ENCODE data around the gene C18orf63.
A peak's percentile ranks its signal among the peaks of the same experiment; 100 is the strongest.

Gene C18orf63

GRCh38 chr18:74348581-74348980 lies 32.9 kb downstream of the C18orf63 start:
- no peak overlapping the region for H3K4me3 ChIP-seq (replicated peaks in 1 of 2; ENCODE audit: low read depth in 2 of 2, low read length in 2 of 2)
- no peak for TF ChIP-seq CTCF (IDR thresholded peaks at IDR 0.05; ENCODE audit: low read depth, low read length)

GRCh38 chr18:74351354-74351753 lies 35.7 kb downstream of the C18orf63 start:
- peak; percentile 60 to 82 for DNase-seq (ENCODE audit: low read depth in 2 of 2)
- no peak overlapping the region for H3K4me3 ChIP-seq (replicated peaks in 1 of 2; ENCODE audit: low read depth in 2 of 2, low read length in 2 of 2)
- no peak for TF ChIP-seq CTCF (IDR thresholded peaks at IDR 0.05; ENCODE audit: low read depth, low read length)

More at GRCh38 chr18:74348581-74348980, 32.9 kb downstream of the C18orf63 start:
- DNase-seq (ENCODE audit: low read depth in 2 of 2), result no peak

- peak; percentile 86 to 88 for DNase-seq (ENCODE audit: low read depth in 2 of 2)
- TF ChIP-seq CTCF (IDR thresholded peaks at IDR 0.05; ENCODE audit: low read depth, low read length), result peak; percentile 85
- H3K4me3 ChIP-seq (replicated peaks in 1 of 2; ENCODE audit: low read depth in 2 of 2, low read length in 2 of 2), result no peak overlapping the region
Observed at GRCh38 chr18:74353169-74353775, 37.6 kb downstream of the C18orf63 start.

DNA sequence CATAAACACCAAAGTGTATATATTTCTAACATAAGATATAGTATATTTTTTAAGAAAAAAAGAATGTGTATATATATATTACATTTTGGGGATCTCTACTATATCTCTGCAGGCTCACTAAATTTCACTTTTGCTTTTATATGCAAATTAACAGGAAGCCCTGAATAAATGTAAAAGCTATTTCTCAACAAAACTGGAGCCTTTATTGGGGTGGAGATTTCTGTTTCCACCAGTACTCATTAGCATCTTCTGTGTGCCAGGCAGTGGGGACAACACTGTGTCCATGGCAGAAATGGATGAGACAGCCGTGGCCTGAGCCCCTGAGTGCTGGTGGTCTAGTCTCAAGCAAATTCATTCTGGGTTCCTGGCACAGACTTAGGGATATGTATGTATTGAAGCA lies 41.3 kb downstream of the C18orf63 start:
- TF ChIP-seq CTCF (IDR thresholded peaks at IDR 0.05; ENCODE audit: low read depth, low read length), result no peak
- no peak overlapping the region for H3K4me3 ChIP-seq (replicated peaks in 1 of 2; ENCODE audit: low read depth in 2 of 2, low read length in 2 of 2)
- no peak for DNase-seq (ENCODE audit: low read depth in 2 of 2)

DNA sequence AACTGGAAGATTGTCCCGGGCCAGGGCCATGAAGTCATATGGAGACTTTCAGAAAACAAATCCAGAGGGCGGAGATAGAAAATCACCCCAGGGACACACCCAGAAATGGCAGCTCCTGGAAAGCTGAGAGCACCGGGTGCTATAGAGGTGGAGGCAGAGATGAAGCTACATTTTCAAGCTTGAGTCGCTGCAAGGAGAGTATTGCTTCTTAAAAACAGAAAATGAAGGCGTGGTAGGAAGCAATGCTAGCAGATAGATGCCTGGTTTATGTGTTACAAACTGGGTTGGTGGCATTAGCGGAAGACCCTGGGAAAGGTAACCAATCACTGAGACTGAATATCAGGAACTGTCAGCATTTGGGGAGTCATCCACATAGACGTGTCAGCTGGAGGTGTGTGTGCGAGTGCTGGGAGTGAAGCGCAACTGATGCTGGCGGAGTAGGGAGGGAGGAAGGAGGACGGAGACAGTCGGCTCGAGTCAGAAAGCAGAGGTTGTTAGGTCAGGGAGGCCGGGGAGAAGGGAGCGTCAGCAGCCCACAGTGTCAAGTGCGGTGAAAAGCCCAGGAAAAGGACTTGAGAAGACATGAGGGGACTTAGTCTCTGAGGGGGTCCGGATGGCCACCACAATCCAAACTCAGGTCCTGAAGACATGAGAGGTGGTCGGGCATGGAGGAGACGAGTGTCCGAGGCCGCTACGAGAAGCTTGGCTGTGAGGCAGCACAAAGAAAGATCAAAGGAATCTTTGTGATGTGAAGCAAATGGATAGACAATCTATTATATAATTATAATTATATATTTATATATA lies 45.4 kb downstream of the C18orf63 start:
- DNase-seq (ENCODE audit: low read depth in 2 of 2), result no peak
- TF ChIP-seq CTCF (IDR thresholded peaks at IDR 0.05; ENCODE audit: low read depth, low read length), result no peak
- no peak overlapping the region for H3K4me3 ChIP-seq (replicated peaks in 1 of 2; ENCODE audit: low read depth in 2 of 2, low read length in 2 of 2)

DNA sequence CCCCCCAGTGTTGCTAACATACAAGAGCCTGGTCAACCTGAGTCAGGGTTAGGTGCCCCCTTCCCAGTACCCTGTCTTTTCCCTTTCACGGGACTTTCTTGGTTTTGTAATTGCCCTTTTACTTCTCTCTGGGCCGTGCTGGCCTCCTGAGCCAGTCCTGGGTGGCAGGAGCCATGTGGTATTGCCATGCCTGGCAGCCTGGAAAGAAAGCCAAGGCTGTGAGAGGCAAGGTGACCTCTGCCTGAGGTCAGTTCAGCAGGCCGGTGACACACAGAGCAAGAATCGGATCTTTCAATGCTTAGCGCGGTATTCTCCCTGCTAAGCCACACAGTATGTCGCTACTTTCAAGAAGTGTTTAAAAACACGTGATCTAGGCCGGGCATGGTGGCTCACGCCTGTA lies 52.3 kb downstream of the C18orf63 start:
- no peak for DNase-seq (ENCODE audit: low read depth in 2 of 2)
- TF ChIP-seq CTCF (IDR thresholded peaks at IDR 0.05; ENCODE audit: low read depth, low read length), result no peak
- H3K4me3 ChIP-seq (replicated peaks in 1 of 2; ENCODE audit: low read depth in 2 of 2, low read length in 2 of 2), result no peak overlapping the region

Measured in cardiac fibroblast (primary cell).